HG02970 (cell line): ENCODE measurements around the gene UBQLN4.

Experiments used
- ATAC-seq: cut with Tn5 transposase; IDR thresholded peaks from one replicate; pipeline ENCODE4 v1.9.1; 2021; ENCODE audit warnings: mild to moderate bottlenecking, moderate library complexity, moderate number of reproducible peaks; ENCODE audit not compliant: unreplicated experiment, low FRiP score

Gene UBQLN4

DNA sequence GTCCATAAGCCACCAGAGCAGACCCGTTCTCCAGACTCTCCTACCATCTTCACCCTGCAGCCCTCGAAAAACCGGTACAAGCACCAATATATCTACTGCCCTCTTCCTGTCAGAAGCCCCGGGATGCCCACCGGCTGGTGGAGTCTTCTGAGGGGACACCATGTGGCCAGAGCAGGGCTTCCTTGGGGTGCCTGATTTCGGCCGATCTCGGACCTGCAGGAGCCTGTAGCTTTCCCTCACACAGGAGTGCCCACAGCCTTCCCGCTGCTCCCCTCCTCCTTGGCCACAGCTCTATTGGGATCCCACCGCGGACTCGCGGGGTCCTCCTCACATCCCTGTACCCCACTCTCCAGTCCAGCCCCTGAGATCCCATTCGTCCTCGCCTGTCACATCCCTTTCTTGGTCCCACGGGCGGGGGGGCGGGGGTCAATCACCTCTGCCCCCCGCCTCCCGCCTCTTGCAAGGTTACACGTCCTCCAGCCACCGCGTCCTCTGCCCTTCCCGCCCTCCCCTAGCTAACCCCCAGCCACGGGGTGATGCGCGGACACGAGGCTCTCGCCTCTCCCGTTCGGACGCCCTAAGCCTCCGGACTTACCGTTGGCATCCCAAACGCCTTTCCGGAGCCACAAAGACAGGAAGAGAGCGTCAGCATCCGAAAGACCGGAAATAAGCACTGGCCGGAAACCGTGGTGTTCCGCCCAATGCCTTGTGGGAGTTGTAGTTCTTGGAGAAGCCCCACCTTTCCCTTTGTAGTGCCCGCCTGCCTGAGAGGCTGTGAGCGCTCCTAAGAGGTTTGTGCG is 33.1 kb downstream of the UBQLN4 start, which contains the start of gene SSR2:
TSS of gene SSR2 (minus strand) at position 659 of the 800 bp plus-strand sequence. CDS start 784 bp downstream, outside the sequence.
- peak; percentile 78 for ATAC-seq

DNA sequence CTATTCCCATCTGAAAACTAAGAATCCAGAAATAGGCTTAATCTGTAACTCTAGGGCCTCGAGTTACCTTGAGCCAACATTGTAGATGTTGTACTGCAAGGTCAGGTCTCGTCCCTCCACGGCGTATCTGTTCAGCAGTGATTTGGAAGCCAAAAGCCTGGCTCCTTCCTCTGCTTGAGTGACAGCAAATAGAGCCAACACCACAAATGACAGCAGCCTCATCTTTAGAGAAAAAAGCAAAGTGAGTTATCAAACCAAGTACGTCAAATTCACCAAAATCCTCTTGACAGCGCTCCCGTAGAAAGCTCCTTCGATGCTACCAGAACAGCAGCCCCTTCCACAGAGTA is 33.7 kb downstream of the UBQLN4 start:
- ATAC-seq: no peak

DNA sequence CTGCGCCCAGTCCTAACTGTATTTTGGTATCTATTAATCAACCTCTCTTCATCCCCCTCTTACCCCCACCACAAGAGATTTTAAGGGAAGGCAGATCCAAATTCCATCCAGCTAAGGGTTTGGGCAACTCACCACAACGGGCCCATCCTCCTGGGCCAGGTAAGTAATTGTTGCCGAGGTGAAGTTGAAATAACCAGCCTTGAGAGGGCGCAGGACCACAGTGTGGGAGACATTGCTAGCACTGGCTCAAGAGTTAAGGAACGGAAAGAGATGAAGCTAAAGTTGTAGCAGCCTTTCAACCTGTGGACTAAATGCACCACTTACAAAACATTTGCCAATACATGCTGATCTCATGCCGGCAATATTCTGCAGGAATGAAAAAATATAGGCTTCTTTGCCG is 38.8 kb downstream of the UBQLN4 start:
- no peak for ATAC-seq

DNA sequence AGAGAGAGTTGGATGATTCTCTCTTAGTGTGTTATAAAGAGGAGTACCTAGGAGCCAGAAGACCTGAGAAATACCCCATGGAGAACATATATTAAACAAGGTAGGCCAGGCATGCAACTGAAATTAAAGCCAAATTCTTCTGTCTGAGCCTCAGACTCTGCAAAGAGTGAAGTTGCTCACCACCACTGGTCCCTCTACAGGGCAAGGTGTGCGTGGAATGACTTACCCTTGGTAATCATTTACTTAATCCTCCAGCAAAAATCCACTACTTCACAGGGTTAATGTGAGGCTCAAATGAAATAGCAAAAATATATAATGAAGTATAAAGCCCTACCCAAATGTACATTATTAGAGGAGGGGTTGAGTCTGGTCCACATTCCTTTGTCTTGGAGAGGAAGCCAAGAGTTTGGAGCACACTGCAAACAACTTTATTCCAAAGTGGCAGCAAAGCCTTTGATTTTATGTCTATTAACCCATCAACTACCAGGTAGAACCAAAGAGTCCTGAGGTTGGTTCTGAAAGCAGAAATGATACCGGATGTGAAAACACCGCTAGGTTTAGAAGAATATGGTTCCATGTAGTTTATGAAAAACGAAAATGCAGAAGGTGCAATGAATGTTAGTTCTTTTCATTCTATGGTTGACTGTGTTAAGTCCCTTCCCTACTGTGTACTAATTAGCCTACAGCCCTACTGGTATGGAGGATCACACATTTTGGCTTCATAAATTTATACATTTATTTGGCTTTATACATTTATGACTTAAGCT is 41.4 kb downstream of the UBQLN4 start:
- ATAC-seq: peak; percentile 60

DNA sequence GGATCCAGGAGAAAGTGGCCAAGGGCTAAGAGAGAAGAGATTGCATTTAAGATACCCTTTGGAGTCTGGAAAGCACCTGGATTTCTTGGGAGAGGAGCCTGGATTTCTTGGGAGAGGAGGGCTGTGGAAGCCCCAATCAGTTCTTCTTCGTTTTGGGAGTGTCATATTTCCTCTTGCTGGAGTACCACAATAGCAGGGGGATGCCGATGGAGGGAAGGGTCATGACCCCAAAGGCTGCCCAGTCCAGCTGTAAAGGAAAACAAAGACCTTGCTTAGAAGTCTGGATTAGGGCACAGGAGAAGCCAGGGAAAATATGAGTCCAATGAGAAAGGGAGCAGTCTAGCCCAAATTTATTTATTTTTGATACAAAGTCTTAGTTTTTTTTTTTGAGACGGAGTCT is 44.2 kb downstream of the UBQLN4 start:
- ATAC-seq: no peak

DNA sequence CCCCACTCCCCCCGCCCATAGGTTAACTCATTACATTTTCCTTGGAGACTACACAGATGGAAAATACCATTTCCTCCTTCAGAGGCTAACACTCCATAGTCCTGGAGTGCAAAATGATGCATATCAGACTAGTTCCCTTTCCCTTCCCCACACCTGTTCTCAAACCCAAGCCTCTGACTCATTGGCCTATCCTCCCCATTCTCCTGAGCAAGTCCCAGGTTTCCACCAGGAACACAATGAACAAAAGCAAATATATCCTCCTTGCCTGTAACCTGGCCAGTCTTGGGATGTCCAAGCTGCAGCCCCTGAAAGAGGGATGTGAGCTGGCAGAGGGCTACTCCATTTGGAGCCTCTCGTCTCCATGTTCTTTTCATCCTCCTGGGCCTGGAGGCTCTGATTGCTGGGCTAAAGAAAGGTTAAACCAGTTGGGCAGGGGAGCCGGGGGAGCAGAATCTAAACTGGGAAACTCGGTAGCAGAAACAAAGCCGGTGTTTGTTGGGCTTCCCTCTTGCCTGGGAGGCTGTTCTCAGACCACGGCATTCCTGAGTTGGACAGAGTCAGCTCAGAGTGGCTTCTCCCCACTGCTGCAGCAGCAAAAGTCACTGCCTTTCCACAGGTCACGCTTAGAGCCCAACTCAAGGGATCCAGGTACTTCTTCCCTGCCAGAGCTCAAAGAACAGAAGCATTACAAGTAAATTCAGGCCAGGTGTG is 46.8 kb downstream of the UBQLN4 start:
- ATAC-seq: no peak

DNA sequence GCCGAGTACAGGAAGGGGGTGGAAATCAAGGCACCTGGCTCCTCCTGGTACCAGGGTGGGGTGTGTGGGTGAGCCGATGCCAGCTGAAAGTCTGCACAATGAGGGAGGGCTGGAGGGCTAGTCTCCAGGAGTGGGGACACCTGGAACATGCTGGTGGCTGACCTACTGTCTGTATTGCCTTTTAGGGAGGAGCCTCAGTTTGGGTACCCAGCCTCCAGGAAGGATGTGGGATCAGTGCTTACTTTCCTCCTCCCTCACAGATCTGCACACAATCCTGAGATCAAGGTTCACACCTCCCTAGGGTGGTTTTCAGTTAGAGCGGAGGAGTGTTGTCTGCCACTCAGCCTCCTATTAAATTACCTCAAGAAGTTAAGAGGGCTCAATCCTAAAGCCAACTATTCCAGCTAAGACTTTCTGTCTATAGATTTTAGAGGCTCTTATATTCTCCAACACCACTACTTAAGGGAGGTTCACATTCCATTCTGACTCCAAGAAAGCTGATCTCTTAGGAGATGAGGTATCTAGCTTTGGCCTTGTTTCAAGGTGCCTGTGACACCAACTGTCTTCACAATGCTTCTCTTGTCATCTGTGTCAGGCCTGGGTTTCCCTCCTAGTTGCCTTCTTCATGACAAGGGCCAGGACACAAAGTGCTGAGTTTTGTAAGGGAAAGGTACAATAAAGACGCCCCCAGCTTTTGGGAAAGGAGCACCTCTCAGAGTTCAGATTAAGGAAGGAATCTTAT is 48.6 kb downstream of the UBQLN4 start:
- no peak for ATAC-seq

DNA sequence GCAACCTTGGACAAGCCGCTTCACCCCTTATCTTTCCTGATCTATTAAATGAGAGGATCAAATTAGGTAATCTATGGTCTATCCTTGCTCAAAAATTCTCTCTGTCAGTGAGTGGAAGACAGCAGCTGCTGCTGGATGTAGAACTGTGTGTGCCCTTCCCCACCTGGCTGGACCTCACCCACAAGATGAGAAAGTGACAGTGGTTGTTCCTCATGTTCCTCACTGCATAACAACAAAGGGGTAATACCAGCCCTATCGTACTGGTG is 49.7 kb downstream of the UBQLN4 start:
- no peak for ATAC-seq

DNA sequence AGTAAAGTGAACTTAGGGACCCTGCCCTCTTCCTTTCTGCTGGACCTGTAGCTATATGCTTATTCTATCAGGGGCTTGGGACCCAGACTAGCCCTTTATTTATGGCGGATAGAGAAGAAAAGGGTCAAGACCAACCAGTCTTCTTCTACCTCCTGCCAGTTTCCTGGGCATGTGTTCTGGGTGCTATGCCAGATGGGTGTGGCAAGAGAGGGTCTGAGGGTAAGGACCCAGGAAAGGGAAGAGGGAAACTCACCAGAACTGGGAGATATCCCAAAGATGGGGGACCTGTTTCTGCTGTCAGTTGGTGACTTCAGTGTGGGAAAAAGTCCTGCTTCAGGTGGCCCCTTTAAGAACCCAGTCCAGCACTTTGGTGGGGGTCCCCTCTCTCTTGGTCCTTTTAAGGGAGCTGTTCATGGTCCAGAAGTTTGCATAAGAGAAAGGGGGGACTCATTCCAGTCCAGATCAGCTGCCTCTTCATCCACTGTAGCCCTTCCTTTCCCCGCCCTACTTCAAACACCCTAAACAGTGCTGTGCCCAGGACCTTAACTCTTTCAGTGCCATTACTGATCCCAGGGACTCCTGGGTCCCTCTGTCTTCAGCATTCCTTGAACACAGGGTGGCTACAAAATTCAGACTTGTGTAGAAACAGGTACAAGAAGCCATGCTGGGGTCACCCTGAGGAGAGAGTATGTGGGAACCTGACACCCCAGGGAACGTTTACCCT is 51.2 kb downstream of the UBQLN4 start:
- ATAC-seq: no peak

DNA sequence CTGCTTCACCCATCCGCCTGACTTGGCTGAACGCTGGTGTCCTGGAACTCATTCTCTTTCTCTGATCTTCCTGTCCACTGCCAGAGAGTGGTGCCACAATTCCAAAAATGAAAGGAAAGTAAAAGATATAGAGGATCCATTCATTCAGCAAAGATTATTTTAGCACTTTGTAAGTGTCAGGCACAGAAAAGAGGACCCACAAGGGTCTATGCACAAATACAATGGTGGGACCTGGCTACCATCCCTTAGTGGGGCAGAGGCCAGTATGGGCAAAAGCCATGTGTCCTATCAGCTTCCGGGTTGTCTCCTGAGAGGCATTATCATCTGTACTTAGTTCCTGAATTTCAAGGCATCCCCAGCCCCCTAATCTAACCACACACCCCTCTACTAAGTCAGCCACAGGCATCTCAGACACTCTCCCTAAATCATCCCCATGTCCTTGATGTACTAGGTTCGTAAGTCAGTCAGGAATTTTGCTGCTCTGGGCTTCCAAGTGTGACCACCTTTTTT is 51.9 kb downstream of the UBQLN4 start:
- no peak for ATAC-seq

DNA sequence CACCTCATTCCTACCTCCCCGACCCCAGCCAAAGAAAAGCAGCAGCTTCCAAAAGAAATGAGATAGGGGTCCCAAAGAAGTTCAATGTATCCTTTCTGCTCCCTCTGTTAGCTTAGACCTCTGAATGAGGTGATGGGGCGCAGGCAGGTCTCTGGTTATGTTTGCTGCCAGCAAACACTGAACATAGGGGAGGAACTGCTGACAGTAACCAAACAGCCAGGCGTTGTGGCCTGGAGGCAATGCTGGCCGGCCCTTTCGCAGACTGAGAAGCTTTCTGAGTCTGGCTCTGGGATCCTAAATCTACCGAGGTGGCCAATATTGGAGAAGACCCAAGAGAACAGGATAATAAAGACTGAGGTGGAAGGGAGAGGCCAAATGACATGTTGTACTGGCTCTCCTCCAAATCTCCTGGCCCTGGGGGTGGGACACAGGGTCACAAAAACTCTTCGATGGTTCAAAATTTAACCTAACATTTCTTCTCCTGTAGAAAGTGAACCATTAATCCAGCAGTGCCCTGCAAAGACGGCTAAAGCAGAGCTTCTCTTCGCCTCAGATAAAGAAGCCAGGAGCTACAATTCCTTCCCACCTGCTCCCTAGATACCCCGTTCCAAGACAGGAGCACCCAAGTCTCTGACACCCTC is 52.5 kb downstream of the UBQLN4 start:
- no peak for ATAC-seq

DNA sequence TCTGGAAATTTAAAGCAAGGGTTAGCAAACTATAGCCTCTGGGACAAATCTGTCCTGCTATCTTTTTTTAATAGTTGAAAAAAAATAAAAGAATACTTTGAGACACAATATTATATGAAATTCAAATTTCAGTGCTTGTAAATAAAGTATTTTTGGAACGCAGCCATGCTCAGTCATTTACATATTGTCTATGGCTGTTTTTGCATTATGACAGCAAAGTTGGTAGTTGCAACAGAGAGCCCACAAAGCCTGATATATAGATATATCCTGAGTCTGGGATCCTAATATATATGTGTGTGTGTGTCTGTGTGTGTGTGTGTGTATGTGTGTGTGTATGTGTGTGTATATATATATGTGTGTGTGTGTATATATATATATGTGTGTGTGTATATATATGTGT is 53.6 kb downstream of the UBQLN4 start:
- ATAC-seq: no peak

DNA sequence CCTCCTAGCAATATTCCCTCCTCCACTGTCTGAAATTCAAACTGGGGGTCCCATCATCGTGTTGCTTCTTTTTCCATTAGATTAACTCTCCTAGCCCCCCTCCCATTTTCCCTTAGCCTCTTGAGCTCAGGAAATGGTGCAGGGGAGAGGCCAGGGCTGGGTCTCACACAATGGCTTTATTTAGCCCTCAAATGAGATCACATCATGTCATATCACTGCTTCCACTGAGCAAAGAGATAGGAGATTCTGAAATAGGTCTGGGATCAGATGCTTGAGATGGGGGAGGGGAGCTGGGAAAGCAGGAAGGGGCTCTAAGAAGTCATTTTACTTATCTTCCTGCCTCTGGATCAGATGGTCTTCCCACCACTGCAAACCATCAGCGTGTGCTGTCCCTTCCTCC is 57.4 kb downstream of the UBQLN4 start:
- no peak for ATAC-seq

DNA sequence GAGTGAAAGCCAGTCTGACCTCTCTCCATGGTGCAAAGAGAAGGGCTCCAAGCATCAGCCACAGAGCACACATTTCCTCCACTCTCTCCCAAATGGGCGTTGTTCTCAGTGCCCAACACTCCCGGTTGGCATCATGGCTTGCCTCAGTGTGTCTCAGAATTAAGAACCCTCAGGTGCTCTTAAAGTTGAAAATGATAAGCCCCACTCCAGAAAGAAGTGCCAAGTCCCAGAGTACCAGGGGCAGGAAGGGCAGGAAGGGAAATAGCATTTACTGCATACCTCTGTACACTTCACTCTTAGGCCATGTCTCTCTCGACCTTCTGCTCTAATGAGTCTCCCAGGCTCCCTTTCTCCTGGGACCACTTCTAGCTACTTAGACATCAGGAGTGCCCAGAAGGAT is 60.0 kb downstream of the UBQLN4 start:
- no peak for ATAC-seq

DNA sequence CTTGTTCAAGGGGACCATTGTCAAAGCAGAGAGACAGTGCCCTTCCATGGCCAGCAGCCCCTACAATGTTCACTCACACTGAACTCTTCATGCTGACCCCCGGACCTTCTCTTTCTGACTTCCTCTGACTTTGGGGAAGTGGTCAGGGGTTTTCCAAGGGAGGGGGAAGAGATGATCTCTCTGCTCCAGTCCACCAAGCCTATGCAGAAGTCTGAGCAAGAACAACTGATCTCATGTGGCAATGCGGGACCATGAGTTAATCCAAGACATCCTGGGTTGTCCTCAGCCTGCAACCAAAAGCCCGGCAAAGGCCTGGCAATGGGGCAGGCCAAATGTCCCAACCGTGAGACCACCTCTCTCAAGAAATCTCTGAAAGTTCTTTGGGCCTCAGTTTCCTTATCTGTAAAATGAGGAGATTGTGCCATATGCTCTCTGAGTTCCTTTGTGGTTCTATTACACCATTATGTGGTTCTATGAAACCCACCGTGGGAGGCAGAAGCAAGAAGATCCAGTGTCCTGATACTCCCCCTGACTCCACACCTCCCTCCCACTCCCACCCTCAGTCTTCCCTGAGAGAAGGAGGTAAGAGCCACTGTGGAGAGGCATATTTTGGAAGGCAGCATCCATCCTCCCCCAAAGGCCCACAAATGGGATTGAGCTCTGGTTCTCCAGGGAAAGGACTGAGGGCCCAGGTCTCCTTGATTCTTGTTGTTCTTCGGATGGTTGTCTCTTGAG is 63.4 kb downstream of the UBQLN4 start:
- ATAC-seq: no peak

DNA sequence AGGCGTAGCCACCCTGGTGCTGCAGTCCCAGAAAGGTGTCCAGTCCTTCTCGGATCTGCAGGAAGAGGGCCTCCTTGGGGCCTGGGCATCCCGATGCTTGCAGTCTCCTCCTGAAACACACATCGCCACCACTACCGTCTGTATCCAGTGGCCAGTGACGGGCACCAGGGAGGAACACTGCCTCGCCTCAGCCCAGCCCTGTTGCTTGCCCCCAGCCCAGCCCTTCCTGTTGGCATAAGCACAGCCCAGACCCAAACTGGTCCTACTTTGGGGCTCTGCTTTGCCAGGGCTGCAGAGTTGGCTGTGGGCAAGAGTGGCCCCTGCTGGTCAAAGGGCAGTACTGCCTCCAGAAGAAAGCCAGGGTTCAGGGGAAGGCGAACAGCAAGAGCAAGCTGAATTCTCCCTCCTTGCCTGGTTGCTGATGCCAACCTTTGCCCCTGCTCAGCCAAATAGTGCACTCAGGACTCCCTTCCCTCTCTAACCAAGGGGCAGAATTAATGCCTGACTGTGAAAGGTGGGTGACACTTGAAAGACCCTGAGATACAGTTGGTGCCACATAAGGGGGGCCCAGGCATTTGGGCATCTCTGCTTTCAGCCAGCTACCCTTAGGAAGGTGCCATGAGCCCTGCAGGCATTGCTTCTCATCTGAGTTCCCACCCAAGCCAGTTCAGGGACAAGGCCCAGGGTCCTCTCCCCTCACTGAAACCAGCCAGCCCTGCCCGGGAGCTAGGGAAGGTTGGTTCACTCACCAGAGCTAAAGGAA is 64.2 kb downstream of the UBQLN4 start:
- no peak for ATAC-seq
